HG03558 (cell line): Measurements from ENCODE around the gene KSR1.
"Not testable (repeated sequence)": the region's sequence is repeated elsewhere in the genome, so short reads cannot be mapped to it uniquely, and the experiment has no call there.

Source experiments
- ATAC-seq: cut with Tn5 transposase; IDR thresholded peaks from one replicate; pipeline ENCODE4 v1.9.1; 2021; ENCODE audit warnings: moderate number of reproducible peaks; ENCODE audit not compliant: unreplicated experiment; ENCODE audit errors: extremely low read depth

Gene KSR1

GRCh38 chr17:27425991-27426390 lies 30.3 kb upstream of the KSR1 start:
- no peak for ATAC-seq

- not testable (repeated sequence) for ATAC-seq
Measured at GRCh38 chr17:27426471-27426870, 29.8 kb upstream of the KSR1 start.

GRCh38 chr17:27427166-27427862 lies 28.9 kb upstream of the KSR1 start:
- ATAC-seq, result not testable (repeated sequence)

- ATAC-seq, result no peak
Measured at GRCh38 chr17:27428781-27429505, 27.3 kb upstream of the KSR1 start.

GRCh38 chr17:27429666-27430382 lies 26.4 kb upstream of the KSR1 start:
- ATAC-seq, result no peak

GRCh38 chr17:27430383-27430840 lies 25.8 kb upstream of the KSR1 start:
- no peak for ATAC-seq

GRCh38 chr17:27430882-27431491 lies 25.3 kb upstream of the KSR1 start:
- ATAC-seq, result no peak

- no peak for ATAC-seq
Measured at GRCh38 chr17:27433521-27433920, 22.7 kb upstream of the KSR1 start.

- ATAC-seq, result not testable (repeated sequence)
Measured at GRCh38 chr17:27435431-27436070, 20.7 kb upstream of the KSR1 start.

GRCh38 chr17:27438348-27438998 lies 17.8 kb upstream of the KSR1 start:
- no peak for ATAC-seq

- ATAC-seq, result no peak
Measured at GRCh38 chr17:27439342-27439741, 16.9 kb upstream of the KSR1 start.

GRCh38 chr17:27442702-27443101 lies 13.5 kb upstream of the KSR1 start:
- no peak for ATAC-seq

- ATAC-seq, result no peak
Measured at GRCh38 chr17:27443491-27443890, 12.8 kb upstream of the KSR1 start.

GRCh38 chr17:27445971-27446370 lies 10.3 kb upstream of the KSR1 start:
- ATAC-seq, result no peak

- ATAC-seq, result no peak
Measured at GRCh38 chr17:27446569-27447301, 9.5 kb upstream of the KSR1 start.

GRCh38 chr17:27448534-27448933 lies 7.7 kb upstream of the KSR1 start:
- ATAC-seq, result not testable (repeated sequence)

- ATAC-seq, result no peak
Measured at GRCh38 chr17:27449541-27449940, 6.7 kb upstream of the KSR1 start.

- no peak for ATAC-seq
Measured at GRCh38 chr17:27449988-27450387, 6.3 kb upstream of the KSR1 start.

- ATAC-seq, result no peak
Measured at GRCh38 chr17:27450416-27450815, 5.8 kb upstream of the KSR1 start.
